Stimulated activated CD4-positive, alpha-beta T cell treated with anti-CD3 and anti-CD28 coated beads, Interleukin-2, amount 100 ng/mL, for 24 hours (primary cell): ENCODE data around the gene HDHD5.

Experiments
- DNase-seq, 2 donors: peaks; one replicate each; pipeline ENCODE4 v3.0.0-alpha.2; 2020

HDHD5 gene

GRCh38 chr22:17119481-17120202 lies 39.4 kb downstream of the HDHD5 start:
- peak in 1 of 2 donors; percentile 43 for DNase-seq

- no peak for DNase-seq
These were observed 40.7 kb downstream of the HDHD5 start for GRCh38 chr22:17118342-17118741.

GRCh38 chr22:17117890-17118289 lies 41.2 kb downstream of the HDHD5 start:
- DNase-seq = no peak

- no peak for DNase-seq
These were observed 41.7 kb downstream of the HDHD5 start for GRCh38 chr22:17117400-17117799.

GRCh38 chr22:17116572-17117330 lies 42.3 kb downstream of the HDHD5 start:
- no peak for DNase-seq

- DNase-seq = no peak
These were observed 43.0 kb downstream of the HDHD5 start for GRCh38 chr22:17115945-17116565.

GRCh38 chr22:17115236-17115635 lies 43.8 kb downstream of the HDHD5 start:
- DNase-seq = no peak

GRCh38 chr22:17114898-17115235 lies 44.2 kb downstream of the HDHD5 start:
- DNase-seq = no peak

- DNase-seq = no peak
These were observed 44.7 kb downstream of the HDHD5 start for GRCh38 chr22:17114173-17114897.

GRCh38 chr22:17113600-17113999 lies 45.5 kb downstream of the HDHD5 start:
- no peak for DNase-seq

GRCh38 chr22:17112491-17113042 lies 46.5 kb downstream of the HDHD5 start:
- no peak for DNase-seq

GRCh38 chr22:17110791-17111550 lies 48.1 kb downstream of the HDHD5 start:
- no peak for DNase-seq

- no peak for DNase-seq
These were observed 49.1 kb downstream of the HDHD5 start for GRCh38 chr22:17109976-17110375.

- DNase-seq = no peak
These were observed 49.8 kb downstream of the HDHD5 start for GRCh38 chr22:17109113-17109865.

- DNase-seq = no peak
These were observed 50.6 kb downstream of the HDHD5 start for GRCh38 chr22:17108256-17109112.

GRCh38 chr22:17107547-17107810 lies 51.6 kb downstream of the HDHD5 start:
- DNase-seq = no peak

- DNase-seq = peak in 1 of 2 donors; percentile 17
These were observed 52.1 kb downstream of the HDHD5 start for GRCh38 chr22:17106785-17107546.

- no peak for DNase-seq
These were observed 52.8 kb downstream of the HDHD5 start for GRCh38 chr22:17106161-17106784.
